ENCODE measurements around the gene SYT8. TPM values are rescaled to one million over a fixed set of nuclear protein-coding genes. Genes with fewer than 3 reads are reported as not detected.

The SYT8 gene
- total RNA-seq = not detected

- intact Hi-C loops (cut with DNase I) = loop anchor here (5.0 to 10.0 kb wide), 2 partner anchors 183 to 320 kb away; no protein-coding TSS in a partner anchor
- WGBS, 2 donors = 81 to 87% methylated on average over 8 to 21 of the region's 26 CpGs
- H3K4me3 ChIP-seq (replicated peaks in 1 of 3) = no peak within 1 kb of the TSS
- H3K27me3 ChIP-seq = no peaks in the 10 kb centered on the region
- DNase-seq = no peak
- no peaks in the 10 kb centered on the region for H3K36me3 ChIP-seq
- H3K9me3 ChIP-seq = no peaks in the 10 kb centered on the region
- peaks cover 0 to 19% of the 10 kb centered on the region in 2 donors for H3K4me1 ChIP-seq
- no peak within 1 kb of the TSS for H3K27ac ChIP-seq
- TF ChIP-seq CTCF (IDR thresholded peaks at IDR 0.05) (no peak), POLR2A (IDR thresholded peaks at IDR 0.05) (no peak)
Observed at GRCh38 chr11:1834779-1835670, at the start of gene SYT8. Gene SYT8 (plus strand): TSS chr11:1834990. CDS start chr11:1835106, 116 bp downstream.

- no peaks in the 10 kb centered on the region for H3K36me3 ChIP-seq
- H3K4me3 ChIP-seq (replicated peaks in 1 of 3) = no peak overlapping the region
- no peak for TF ChIP-seq CTCF (IDR thresholded peaks at IDR 0.05)
- TF ChIP-seq POLR2A (IDR thresholded peaks at IDR 0.05) = no peak
- H3K9me3 ChIP-seq = no peaks in the 10 kb centered on the region
- intact Hi-C loops (cut with DNase I) = no loop called here
- WGBS, 2 donors = 76 to 80% methylated on average over 21 of the region's 21 CpGs
- DNase-seq = no peak
- H3K27me3 ChIP-seq = no peaks in the 10 kb centered on the region
- no peaks in the 10 kb centered on the region for H3K4me1 ChIP-seq
- H3K27ac ChIP-seq = no peak overlapping the region
Observed at GRCh38 chr11:1785749-1786413, 48.9 kb upstream of the SYT8 start.

GRCh38 chr11:1786466-1786865, 48.3 kb upstream of the SYT8 start:
- Histone ChIP-seq H3K36me3 (no peaks in the 10 kb centered on the region), H3K4me3 (replicated peaks in 1 of 3) (no peak overlapping the region), H3K4me1 (no peaks in the 10 kb centered on the region), H3K27me3 (no peaks in the 10 kb centered on the region), H3K27ac (no peak overlapping the region), H3K9me3 (no peaks in the 10 kb centered on the region)
- DNase-seq = no peak
- intact Hi-C loops (cut with DNase I) = no loop called here
- 88 to 92% methylated on average over 4 of the region's 4 CpGs for WGBS, 2 donors
- no peak for TF ChIP-seq CTCF (IDR thresholded peaks at IDR 0.05)
- no peak for TF ChIP-seq POLR2A (IDR thresholded peaks at IDR 0.05)

GRCh38 chr11:1791912-1792311, 42.9 kb upstream of the SYT8 start:
- no peak for TF ChIP-seq CTCF (IDR thresholded peaks at IDR 0.05)
- no peak for TF ChIP-seq POLR2A (IDR thresholded peaks at IDR 0.05)
- H3K27me3 ChIP-seq = no peaks in the 10 kb centered on the region
- intact Hi-C loops (cut with DNase I) = no loop called here
- no peak overlapping the region for H3K4me3 ChIP-seq (replicated peaks in 1 of 3)
- no peaks in the 10 kb centered on the region for H3K9me3 ChIP-seq
- no peak for DNase-seq
- no peaks in the 10 kb centered on the region for H3K4me1 ChIP-seq
- WGBS, 2 donors = 92 to 93% methylated on average over 6 of the region's 6 CpGs
- H3K27ac ChIP-seq = no peak overlapping the region
- no peaks in the 10 kb centered on the region for H3K36me3 ChIP-seq

- no peak overlapping the region for H3K4me3 ChIP-seq (replicated peaks in 1 of 3)
- H3K4me1 ChIP-seq = no peaks in the 10 kb centered on the region
- H3K27me3 ChIP-seq = no peaks in the 10 kb centered on the region
- TF ChIP-seq POLR2A (IDR thresholded peaks at IDR 0.05) = no peak
- TF ChIP-seq CTCF (IDR thresholded peaks at IDR 0.05) = no peak
- H3K36me3 ChIP-seq = no peaks in the 10 kb centered on the region
- H3K9me3 ChIP-seq = no peaks in the 10 kb centered on the region
- no peak for DNase-seq
- intact Hi-C loops (cut with DNase I) = no loop called here
- WGBS, 2 donors = 75 to 79% methylated on average over 12 of the region's 12 CpGs
- no peak overlapping the region for H3K27ac ChIP-seq
Observed at GRCh38 chr11:1792461-1792860, 42.3 kb upstream of the SYT8 start.
